HG02981 (cell line): ENCODE measurements around the gene UPK3A.
A peak's percentile ranks its signal among the peaks of the same experiment; 100 is the strongest.

Experiments
- ATAC-seq: cut with Tn5 transposase; IDR thresholded peaks from one replicate; pipeline ENCODE4 v1.9.1; 2021; ENCODE audit warnings: mild to moderate bottlenecking, moderate library complexity; ENCODE audit not compliant: unreplicated experiment

UPK3A gene

DNA sequence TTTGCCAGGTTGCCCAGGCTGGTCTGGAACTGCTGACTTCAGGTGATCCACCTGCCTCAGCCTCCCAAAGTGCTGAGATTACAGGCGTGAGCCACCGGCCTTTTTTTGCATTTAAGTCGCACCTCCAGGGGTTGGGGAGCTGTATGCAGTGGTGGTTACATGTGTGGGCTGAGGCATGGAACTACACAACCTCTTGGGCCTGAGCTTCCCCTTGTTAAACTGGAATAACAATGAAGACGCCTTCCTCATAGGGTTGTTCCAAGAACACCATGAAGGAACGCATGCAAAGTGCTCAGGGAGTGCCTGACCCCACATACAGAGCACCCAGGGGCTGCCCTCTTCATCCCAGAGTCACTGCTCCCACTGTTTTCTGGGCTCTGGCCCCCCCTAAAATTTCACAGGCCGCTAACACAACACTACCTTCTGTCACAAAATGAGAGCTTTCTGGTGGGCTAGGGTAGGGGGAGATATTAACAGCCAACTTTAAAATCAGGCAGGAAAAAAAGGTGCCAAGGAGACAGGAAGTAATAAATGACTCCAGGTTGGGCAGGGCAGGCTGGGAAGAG lies 23.7 kb downstream of the UPK3A start:
- no peak for ATAC-seq

DNA sequence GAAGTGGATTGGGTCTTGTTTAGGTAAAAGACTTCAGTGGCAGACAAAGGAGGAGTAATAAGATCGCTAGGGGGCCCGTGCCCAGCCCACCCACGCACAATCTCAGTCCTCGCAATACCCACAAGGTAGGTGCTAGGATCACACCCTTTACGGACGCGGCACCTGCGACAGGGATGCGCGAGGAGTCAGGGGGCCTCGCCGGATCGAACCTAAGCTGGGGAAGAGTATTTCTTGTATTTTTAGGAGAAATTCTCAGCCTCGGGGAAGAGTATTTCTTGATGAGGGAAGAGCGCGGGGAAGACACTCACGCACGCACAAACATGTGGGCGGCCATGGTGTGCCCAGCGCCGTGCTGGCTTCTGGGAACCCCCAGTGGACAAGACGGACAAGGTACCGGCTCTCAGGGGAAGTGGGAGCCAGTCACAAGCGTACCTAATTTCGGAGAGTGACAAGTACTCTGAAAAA lies 24.2 kb downstream of the UPK3A start:
- no peak for ATAC-seq

DNA sequence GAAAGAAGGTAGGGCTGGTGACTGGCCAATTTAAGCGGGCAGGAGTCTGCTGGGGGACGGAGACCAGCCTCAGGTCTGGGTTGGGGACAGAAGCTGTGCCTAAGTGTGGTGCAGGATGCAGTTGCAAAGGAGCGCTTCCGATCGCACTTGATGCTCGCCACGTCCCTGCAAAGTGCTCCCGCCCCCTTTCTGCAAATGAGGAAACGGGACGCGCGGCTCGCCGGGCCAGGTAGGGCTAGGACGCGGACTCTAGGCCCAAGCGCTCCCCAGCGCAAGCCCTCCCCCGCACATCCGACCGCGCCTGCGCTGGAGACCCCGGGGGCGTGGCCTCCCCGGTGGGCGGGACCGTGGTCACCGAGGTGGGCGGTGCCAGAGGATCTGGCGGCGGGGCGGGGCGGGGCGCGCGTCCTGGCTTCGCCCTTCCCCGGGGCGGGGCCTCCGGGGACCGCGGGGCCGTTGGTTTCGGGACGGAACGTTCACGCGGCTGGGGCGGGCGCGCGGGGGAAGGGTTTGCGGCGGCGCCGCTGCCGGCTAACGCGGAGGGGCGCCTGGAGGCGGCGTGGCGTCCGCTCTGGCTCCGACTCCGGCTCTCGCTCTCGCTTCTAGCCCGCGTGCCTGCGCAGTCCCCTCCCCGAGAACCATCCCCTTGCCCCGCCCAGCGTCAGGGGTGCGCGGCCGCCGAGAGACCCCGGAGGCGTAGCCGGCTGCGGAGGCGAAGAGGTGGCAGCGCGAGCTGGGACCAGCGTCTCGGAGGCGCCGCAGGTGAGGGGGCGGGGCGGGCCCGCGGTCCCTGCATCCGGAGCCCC lies 24.9 kb downstream of the UPK3A start, which contains the start of gene FAM118A:
Gene FAM118A, plus strand, starts transcription at position 513 of the 806 bp plus-strand sequence. CDS start 12,446 bp downstream, outside the sequence.
- ATAC-seq, result peak; percentile 74

DNA sequence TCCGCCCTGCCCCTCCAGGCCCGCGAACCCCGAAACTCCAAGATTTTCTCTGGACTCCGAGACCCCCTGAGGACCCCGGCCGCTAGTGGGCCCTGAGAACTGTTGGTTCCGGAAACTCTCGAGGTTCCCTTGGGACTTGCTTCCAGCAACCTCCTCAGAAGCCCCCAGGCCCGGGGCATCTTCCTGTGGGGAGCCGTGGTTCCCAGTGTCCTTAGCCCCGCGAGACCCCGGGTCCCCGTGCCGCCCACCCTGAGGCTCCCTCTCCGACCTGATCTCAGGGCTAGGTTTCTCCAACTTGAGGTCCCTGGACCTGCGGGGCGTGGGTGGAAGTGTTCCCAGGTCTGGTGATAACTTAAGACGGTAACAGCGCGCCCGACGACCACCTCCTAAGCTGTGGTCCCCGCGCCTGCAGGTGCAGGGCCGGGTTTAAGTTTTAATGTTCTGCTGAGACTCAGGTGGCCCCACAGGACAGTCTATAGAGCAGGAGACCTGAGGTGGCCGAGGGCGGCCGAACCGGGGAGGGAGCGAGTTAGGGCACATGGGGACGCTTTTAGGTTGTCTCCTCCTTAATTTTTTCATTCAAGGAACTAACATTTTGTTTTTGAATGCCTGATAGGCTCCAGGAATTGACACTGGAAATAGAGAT lies 25.7 kb downstream of the UPK3A start:
- ATAC-seq, result no peak

DNA sequence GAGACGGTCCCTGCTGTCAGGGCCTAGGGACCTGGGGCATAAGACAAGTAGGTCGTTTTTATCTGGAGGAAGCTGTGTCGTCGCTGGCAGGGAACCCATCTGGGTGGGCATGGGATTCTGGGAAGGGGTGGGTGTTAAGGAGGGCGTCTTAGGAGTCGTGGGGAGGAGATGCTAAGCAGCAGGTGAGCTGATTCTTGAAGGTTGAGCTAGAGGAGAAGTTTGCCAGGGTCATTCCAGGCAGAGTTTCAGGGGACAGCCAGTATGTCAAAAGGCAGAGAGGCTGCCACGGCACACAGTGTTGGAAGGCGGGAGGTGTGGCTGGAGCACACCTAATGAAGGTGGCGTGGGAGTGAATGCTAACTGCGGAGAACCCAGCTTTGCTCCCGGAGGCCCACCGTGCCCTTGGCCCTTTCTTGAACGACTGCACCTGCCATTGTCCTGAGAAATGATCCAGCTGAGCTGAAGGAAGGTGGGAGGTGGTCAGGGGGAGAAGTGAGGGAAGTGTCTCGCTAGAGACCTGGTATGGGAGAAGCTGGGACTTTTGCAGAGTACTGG lies 26.3 kb downstream of the UPK3A start:
- no peak for ATAC-seq

DNA sequence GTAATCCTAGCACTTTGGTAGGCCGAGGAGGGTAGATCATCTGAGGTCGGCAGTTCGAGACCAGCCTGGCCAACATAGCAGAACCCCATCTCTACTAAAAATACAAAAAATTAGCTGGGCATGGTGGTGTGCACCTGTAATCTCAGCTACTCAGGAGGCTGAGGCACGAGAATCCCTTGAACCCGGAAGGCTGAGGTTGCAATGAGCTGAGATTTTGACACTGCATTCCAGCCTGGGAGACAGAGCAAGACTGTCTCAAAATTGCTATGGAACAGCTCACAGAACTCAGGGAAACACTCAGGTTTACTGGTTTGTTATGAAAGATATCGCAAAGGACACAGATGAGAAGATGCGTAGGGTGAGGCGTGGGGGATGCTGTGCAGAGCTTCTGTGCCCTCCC lies 27.7 kb downstream of the UPK3A start:
- ATAC-seq, result no peak

DNA sequence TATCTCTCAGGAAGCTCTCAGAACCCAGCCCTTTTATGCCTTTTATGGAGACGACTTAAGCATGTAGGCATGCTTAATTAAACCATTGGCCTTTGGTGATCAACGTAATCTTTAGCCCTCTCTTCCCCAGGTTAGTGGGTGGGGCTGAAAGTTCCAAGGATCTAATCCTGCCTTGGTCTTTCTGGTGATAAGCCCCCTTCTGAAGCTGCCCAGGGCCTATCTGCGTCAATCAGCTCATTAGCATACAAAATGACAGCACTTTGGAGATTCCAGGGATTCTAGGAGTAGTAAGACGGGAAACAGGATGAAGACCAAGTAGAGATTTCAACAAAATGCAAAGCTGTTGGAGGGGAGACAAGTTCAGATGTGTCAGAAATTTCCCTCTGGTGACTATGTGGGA lies 28.1 kb downstream of the UPK3A start:
- no peak for ATAC-seq

DNA sequence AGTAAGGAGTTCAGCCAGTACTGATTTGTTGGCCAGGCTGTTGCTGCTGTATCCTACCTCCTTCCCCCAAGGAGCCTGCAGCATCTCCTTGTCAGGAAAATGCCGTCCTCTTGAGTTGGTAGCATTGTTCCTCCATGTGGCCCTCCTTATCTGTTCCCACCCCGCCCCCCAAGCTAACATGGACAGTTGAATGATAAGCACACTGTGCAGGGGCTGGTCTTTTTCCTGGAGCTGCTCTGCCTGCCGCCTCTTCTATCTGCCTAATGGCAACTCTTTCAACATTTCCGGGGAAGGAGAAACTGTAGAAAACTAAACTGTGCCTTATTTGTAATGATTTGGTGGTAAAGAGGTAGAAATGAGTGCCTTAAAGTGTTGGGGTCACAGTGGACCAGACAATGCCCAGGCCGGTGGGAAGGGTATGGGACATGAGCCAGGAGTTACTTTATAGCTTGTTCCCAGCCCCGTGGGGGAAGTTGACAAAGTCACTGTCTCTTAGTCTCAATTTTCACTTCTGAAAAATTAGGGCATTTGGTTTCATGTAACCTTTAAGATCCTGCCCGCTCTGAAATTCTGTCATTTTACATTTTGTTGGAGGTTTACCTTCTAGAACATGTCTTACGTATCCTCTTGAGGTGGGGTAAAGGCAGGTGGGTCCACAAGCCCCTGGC lies 29.4 kb downstream of the UPK3A start:
- ATAC-seq, result no peak

DNA sequence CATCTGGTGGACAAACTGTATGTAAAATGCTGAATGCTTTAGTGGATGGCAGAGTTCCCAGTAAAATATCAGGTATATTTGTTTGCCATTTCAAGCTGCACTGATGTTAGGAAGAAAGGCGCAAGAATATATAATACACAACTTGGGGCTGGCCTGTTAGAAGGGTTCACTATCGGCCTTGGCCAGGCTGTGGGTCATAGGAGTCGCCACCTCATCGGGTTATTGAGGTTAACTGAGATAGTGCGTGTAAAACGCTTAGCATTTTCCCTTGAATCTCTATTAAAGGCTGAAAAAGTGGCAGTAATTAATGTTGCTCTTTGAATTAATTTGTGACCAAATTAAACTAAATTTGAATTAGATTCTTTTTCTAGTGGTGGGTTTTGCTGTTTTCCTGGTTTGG lies 30.0 kb downstream of the UPK3A start:
- no peak for ATAC-seq

DNA sequence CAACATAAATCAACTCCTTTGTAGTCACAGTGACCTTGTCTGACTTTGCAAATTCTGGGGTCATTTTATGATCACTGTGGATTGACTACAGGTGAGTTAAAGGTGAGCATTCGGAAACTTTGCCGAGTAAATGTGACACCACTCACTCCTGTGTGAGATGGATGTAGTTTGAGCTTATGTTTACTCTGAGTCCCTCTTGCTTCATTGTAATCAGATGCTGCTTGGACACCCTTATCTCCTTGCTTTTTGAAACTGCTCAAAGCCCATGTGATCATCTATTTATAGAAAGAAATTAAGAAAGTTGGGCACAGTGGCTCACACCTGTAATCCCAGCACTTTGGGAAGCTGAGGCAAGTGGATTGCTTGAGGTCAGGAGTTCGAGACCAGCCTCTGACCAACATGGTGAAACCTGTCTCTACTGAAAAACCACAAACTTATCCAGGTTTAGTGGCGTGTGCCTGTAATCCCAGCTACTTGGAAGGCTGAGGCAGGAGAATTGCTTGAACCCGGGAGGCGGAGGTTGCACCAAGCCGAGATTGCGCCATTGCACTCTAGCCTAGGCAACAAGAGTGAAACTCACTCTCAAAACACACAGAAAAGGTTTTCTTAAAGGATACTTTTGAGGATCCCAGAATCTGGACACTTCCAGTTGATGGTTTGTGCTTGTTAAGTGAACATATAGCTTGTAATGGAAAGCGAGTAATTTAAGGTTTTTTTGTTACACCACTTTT lies 32.2 kb downstream of the UPK3A start:
- ATAC-seq, result no peak

DNA sequence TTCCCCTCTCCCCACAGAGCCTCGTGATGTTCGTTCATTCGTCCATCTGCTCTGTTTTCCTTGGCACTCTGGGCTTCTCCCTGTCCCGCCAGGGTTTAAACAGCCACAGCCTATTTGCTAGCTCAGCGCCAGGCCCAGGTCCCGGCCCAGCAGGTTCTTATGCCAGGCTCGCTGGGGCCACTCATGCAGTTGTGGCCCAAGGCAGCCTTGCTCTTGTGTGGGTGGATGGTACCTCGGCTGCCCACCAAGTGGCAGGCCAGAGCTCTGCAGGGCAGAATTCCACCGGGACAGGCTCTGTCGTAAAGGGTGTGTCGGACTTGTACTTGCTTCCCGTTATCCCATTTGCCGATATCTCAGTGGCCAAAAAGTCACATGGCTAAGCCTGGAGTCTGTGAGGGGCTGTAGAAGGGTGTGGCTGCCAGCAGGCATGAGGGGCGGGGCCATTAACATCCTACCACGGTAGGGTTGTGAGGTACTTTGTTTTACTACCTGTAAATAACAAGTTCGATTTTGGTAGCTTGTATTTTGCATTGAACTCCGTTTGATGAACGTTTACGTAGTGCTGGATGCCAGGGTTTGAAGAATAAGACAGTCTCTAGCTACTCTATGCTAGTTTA lies 32.9 kb downstream of the UPK3A start:
- ATAC-seq, result peak; percentile 13

DNA sequence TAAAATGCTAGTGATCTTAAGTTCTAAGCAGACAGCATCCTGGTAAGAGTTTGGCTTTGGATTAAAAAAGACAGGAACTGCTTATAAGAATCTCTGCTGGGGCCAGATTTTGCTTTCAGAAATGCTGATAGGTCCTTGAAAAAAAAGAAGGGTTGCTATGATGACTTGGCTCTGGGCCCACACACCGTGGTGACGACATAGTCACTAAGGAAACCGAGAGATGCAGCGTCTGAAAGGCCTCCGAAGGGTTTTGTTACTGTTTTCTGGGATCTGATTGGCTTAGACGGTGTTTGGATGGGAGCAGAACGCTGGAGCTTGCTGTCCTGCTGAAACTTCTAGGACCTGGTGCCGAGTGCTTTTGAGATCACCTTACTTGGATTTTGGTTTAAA lies 33.4 kb downstream of the UPK3A start:
- peak; percentile 44 for ATAC-seq

DNA sequence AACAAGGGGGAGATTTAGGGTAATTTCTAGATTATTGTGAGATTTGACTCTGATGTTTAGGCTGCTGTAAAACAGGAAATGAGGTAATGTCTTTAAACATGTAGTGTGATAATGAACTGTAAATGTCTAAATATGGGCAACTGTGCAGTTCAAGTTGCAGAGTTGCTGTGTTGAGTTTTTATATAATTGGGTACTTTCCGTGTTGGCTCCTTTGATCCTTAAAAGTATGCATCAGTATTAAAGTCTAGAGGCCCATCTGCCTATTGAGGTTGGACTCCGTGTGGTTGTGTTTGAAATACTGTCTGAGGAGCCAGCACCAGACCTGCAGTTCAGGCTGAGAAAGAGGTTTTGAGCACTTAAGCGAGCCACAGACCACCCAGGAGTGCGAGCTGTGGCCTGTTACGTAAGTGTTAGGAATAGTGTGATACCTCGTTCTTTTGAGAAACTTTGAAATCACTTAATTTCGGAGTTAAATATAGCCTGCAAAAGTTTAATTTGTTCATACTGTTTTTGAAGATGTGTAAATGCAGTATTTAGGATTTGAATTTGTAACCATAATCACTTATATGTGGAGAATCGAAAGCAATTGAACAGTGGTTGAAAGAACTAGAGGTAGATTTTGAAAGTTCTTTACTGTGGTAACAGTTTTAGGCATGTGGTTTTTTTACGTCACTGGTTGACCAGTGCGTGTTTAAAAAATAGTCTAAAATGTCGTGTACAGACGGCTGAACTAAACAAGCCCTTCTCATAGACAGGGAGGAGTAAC lies 34.0 kb downstream of the UPK3A start:
- ATAC-seq, result peak; percentile 51

DNA sequence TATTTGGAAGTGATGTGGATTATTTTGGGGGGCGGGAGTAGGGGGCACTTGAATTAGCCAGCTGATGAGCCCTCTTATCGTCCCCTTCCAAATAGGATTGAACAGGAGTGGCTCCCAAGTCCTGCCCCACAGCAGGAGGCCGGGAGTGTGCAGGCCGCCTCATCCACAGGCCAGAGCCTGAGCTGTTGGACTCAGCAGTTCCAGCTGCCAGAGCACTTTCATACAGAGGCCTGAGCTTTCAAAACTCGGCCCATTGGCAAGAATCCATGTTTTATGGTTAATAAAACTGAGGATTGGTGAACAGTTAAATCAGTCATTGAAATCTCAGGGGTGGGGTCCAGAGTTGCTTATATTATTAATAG lies 34.6 kb downstream of the UPK3A start:
- no peak for ATAC-seq

DNA sequence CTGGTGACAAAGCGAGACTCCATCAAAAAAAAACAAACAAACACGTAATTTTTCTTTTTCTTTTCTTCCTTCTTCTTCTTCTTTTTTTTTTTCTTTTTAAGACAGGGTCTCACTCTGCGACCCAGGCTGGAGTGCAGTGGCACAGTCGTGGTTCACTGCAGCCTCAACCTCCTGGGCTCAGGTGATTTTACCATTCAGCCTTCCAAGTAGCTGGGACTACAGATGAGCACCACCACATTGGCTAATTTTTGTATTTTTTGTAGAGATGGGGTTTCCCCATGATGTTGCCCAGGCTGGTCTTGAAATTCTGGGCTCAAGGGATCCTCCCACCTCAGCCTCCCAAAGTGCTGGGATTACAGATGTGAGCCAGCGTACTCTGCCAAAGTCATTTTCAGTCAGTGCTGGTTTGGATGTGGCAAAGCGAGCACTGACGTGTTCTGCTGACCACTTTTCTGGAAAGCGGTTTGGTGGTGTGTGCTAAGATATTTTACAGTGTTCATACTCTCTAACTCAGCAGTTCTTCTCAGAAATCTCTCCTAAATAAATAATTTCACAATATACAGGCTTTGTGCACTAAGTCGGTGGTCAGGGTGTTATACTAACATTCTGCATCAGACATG lies 35.7 kb downstream of the UPK3A start:
- ATAC-seq, result no peak

DNA sequence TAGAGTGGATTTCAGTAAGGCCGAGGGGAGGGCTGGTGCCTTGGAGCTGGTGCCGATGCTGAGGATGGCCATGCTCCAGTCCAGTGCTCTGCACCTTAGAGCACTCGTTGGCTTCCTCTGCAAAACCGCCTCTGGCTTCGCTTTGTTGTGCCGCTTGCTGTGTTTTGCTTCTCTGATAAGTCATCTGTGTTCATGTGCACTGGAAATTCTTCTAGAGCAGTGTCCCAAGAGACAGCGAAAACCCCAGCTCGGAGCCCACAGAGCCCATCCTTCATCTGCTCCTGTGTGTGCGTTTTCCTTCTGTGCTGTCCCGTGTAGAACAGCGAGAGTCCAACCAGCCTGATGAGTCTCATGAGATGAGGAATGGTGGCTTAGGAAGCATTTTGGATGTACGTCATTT lies 37.1 kb downstream of the UPK3A start:
- ATAC-seq, result no peak

DNA sequence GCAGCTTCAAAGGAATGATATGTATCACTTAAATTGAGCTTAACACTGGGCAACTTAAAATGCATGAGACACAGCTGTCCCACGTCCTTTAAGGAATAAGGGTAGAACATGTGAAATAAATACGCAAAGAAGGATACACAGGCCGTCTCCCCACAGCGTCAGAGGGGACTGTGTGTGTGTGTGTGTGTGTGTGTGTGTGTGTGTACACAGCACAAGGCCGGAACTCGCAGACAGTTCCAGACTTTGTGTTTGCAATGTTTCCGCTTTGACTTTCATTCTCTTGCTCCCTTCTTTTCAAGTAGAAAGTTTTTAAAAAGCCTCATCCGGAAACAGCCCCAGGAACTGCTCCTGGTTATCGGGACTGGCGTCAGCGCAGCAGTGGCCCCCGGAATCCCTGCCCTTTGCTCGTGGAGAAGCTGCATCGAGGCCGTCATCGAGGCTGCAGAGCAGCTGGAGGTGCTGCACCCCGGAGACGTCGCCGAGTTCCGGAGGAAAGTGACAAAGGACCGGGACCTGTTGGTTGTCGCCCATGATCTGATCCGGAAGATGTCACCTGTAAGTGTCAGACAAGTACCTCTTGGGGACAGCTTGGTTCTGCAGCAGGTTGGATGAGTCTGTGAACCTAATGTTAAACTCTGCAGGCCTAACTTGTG lies 38.2 kb downstream of the UPK3A start:
- ATAC-seq, result no peak

DNA sequence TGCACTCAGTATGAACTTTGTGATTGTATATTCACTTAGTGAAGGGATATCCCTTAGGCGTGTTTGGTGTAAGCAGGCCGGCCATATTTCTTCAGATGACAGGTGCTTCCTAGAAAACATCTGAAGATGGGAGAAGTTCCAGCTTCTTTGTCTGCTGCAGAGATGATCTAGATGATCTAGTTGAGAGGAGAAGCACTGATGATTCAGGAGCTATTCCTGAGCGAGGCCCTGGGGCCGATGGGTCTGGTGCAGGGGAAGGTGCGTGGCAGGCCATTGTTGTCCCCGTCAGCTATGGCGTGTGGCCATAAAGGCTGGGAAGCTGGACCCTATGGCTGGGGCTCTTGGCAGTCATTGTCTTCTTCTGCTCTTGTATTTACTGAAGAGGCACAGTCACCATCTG lies 38.9 kb downstream of the UPK3A start:
- no peak for ATAC-seq
